ENCODE measurements around the gene TENM4. TPM values are rescaled to one million over a fixed set of nuclear protein-coding genes. Genes with fewer than 3 reads are reported as not detected.

TENM4 gene
- polyA plus RNA-seq, 3 donors from 2014 or later: not detected

- H3K27me3 Mint-ChIP-seq (ENCODE audit: low read depth in 3 of 3): no peaks in the 10 kb centered on the region
- no peaks in the 10 kb centered on the region for H3K4me1 Mint-ChIP-seq
- no peak overlapping the region for H3K27ac Mint-ChIP-seq
- H3K36me3 Mint-ChIP-seq: no peaks in the 10 kb centered on the region
- no peak overlapping the region for H3K4me3 Mint-ChIP-seq
- DNase-seq: no peak
- H3K9me3 Mint-ChIP-seq: peaks cover 0 to 4% (median 2%) of the 10 kb centered on the region in 6 donors
Measured at GRCh38 chr11:79147011-79147410, 293.8 kb downstream of the TENM4 start.

GRCh38 chr11:79139900-79140299 lies 300.9 kb downstream of the TENM4 start:
- no peak for DNase-seq
- Mint-ChIP-seq H3K27me3 (ENCODE audit: low read depth in 3 of 3) (peaks cover 0 to 3% (median under 1%) of the 10 kb centered on the region in 3 donors), H3K4me3 (no peak overlapping the region), H3K36me3 (no peaks in the 10 kb centered on the region), H3K4me1 (no peaks in the 10 kb centered on the region), H3K27ac (no peak overlapping the region), H3K9me3 (peaks cover 0 to 9% (median 2%) of the 10 kb centered on the region in 6 donors)

DNA sequence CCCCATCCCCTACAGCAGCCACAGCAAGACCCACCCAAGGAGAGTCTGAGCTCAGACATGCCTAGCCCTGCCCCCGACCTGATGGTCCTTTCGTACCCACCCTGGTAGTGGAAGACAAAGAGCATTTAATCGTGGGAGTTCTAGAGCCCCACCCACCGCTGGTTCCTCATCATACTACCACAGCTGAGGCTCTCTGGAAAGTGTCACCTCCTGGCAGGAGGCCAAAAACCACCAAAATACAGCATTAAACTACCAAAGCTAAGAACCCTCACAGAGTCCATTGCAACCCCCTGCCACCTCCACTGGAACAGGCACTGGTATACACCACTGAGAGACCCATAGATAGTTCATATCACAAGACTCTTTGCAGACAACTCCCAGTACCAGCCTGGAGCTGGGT lies 311.1 kb downstream of the TENM4 start:
- Mint-ChIP-seq H3K27ac (no peak overlapping the region), H3K27me3 (ENCODE audit: low read depth in 3 of 3) (peaks cover 0 to 9% (median 2%) of the 10 kb centered on the region in 3 donors), H3K4me3 (no peak overlapping the region), H3K36me3 (peaks cover 0 to 4% (median 4%) of the 10 kb centered on the region in 3 donors), H3K4me1 (no peaks in the 10 kb centered on the region), H3K9me3 (peaks cover 2 to 38% (median 11%) of the 10 kb centered on the region in 6 donors)
- no peak for DNase-seq

DNA sequence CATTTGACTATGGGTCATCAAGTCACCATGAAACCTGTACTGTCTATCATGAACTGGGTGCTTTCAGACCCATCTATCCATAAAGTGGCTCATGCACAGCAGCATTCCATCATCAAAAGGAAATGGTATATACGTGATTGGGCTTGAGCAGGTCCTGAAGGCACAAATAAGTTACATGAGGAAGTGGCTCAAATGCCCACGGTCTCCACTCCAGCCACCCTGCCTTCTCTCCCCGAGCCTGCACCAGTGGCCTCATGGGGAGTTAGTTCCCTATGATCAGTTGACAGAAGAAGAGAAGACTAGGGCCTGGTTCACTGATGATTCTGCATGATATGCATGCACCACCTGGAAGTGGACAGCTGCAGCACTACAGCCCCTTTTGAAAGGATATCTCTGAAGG lies 312.5 kb downstream of the TENM4 start:
- H3K36me3 Mint-ChIP-seq: peaks cover 0 to 4% (median 4%) of the 10 kb centered on the region in 3 donors
- peaks cover 0 to 8% (median 2%) of the 10 kb centered on the region in 3 donors for H3K27me3 Mint-ChIP-seq (ENCODE audit: low read depth in 3 of 3)
- H3K4me3 Mint-ChIP-seq: no peak overlapping the region
- H3K9me3 Mint-ChIP-seq: peaks cover 2 to 38% (median 11%) of the 10 kb centered on the region in 6 donors
- H3K27ac Mint-ChIP-seq: no peak overlapping the region
- no peak for DNase-seq
- no peaks in the 10 kb centered on the region for H3K4me1 Mint-ChIP-seq

- H3K9me3 Mint-ChIP-seq: peaks cover 0 to 20% (median 7%) of the 10 kb centered on the region in 6 donors
- no peak overlapping the region for H3K27ac Mint-ChIP-seq
- H3K4me3 Mint-ChIP-seq: no peak overlapping the region
- DNase-seq: no peak
- H3K27me3 Mint-ChIP-seq (ENCODE audit: low read depth in 3 of 3): no peaks in the 10 kb centered on the region
- H3K4me1 Mint-ChIP-seq: no peaks in the 10 kb centered on the region
- no peaks in the 10 kb centered on the region for H3K36me3 Mint-ChIP-seq
Measured at GRCh38 chr11:79122759-79123158, 318.1 kb downstream of the TENM4 start.

- peaks cover 0 to 9% (median 4%) of the 10 kb centered on the region in 6 donors for H3K9me3 Mint-ChIP-seq
- no peaks in the 10 kb centered on the region for H3K27me3 Mint-ChIP-seq (ENCODE audit: low read depth in 3 of 3)
- no peak overlapping the region for H3K4me3 Mint-ChIP-seq
- no peaks in the 10 kb centered on the region for H3K36me3 Mint-ChIP-seq
- H3K4me1 Mint-ChIP-seq: no peaks in the 10 kb centered on the region
- DNase-seq: no peak
- no peak overlapping the region for H3K27ac Mint-ChIP-seq
Measured at GRCh38 chr11:79121351-79121750, 319.5 kb downstream of the TENM4 start.

- H3K4me3 Mint-ChIP-seq: no peak overlapping the region
- no peak overlapping the region for H3K27ac Mint-ChIP-seq
- H3K9me3 Mint-ChIP-seq: peaks cover 0 to 4% (median 0%) of the 10 kb centered on the region in 6 donors
- peaks cover 0 to 4% (median 0%) of the 10 kb centered on the region in 3 donors for H3K27me3 Mint-ChIP-seq (ENCODE audit: low read depth in 3 of 3)
- no peaks in the 10 kb centered on the region for H3K36me3 Mint-ChIP-seq
- H3K4me1 Mint-ChIP-seq: no peaks in the 10 kb centered on the region
- no peak for DNase-seq
Measured at GRCh38 chr11:79119491-79120284, 321.1 kb downstream of the TENM4 start.

DNA sequence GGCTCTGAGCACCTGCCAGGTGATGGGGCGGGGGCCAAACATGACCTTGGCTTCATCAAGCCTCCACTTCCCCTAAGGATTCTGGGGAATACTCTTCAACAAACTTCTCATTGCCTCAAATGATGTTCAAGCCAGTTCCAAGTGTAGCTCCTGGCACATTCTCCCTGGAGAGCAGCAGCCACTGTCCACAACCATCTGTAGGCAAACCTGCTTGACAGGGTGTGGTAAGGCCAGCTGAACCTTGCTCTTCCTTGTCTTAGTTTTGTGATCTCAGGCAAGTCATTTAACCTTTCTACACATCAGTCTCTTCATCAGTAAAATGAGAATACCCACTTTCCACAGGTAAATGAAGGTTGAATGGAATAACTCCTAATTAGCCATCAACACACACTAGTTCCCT lies 323.3 kb downstream of the TENM4 start:
- peaks cover 0 to 4% (median 1%) of the 10 kb centered on the region in 3 donors for H3K27me3 Mint-ChIP-seq (ENCODE audit: low read depth in 3 of 3)
- H3K4me3 Mint-ChIP-seq: no peak overlapping the region
- peaks cover 0 to 4% (median 0%) of the 10 kb centered on the region in 6 donors for H3K9me3 Mint-ChIP-seq
- no peaks in the 10 kb centered on the region for H3K4me1 Mint-ChIP-seq
- H3K36me3 Mint-ChIP-seq: no peaks in the 10 kb centered on the region
- DNase-seq: no peak
- no peak overlapping the region for H3K27ac Mint-ChIP-seq

DNA sequence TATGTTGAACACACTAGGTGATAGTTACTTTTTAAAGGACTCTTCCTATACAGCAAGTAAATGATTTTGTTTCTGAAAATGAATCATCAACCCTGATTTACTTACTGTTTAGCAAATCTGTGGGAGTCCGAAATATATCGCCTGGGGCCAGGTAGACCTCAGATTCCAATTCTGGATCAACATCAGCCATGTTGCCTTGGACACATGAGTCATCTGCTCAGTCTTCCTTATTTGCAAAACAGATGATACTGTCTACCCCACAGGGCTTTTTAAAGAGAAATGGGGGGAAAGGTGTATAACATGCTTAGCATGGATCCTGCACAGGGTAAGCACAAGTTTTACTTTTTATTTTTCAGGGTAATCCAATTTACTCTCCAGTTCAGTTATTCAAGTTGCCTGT lies 324.2 kb downstream of the TENM4 start:
- Mint-ChIP-seq H3K4me3 (no peak overlapping the region), H3K27me3 (ENCODE audit: low read depth in 3 of 3) (peaks cover 1 to 4% (median 4%) of the 10 kb centered on the region in 3 donors), H3K9me3 (peaks cover 0 to 4% (median 0%) of the 10 kb centered on the region in 6 donors), H3K27ac (no peak overlapping the region), H3K36me3 (no peaks in the 10 kb centered on the region), H3K4me1 (no peaks in the 10 kb centered on the region)
- DNase-seq: no peak

- Mint-ChIP-seq H3K4me1 (no peaks in the 10 kb centered on the region), H3K27ac (no peak overlapping the region), H3K27me3 (ENCODE audit: low read depth in 3 of 3) (peaks cover 1 to 6% (median 4%) of the 10 kb centered on the region in 3 donors), H3K4me3 (no peak overlapping the region), H3K9me3 (peaks cover 0 to 4% (median under 1%) of the 10 kb centered on the region in 6 donors), H3K36me3 (no peaks in the 10 kb centered on the region)
- DNase-seq: no peak
Measured at GRCh38 chr11:79113054-79113690, 327.7 kb downstream of the TENM4 start.

GRCh38 chr11:79110796-79111195 lies 330.0 kb downstream of the TENM4 start:
- Mint-ChIP-seq H3K27ac (no peak overlapping the region), H3K4me3 (no peak overlapping the region), H3K9me3 (peaks cover 0 to 2% (median 0%) of the 10 kb centered on the region in 6 donors), H3K36me3 (no peaks in the 10 kb centered on the region), H3K27me3 (ENCODE audit: low read depth in 3 of 3) (peaks cover 1 to 6% (median 4%) of the 10 kb centered on the region in 3 donors), H3K4me1 (no peaks in the 10 kb centered on the region)
- DNase-seq: no peak

DNA sequence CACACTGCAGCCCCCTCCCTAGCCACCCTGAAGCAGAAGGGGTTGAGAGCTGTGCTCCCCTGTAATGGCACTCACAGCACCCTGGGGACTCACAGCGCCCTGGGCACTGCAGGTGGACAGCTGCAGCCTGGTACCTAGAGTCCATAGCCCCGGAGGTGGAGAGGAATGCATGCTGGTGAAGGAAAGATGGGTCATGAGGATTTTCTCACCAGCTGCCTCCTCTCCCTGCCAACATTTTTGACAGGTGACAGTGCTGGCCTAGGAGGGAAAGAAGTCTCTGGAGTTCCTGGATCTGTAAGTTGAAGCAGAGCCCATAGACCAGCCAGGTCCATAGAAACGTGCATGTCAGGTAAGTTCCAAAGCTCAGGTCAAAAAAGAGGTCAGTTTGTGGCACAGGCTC lies 330.5 kb downstream of the TENM4 start:
- Mint-ChIP-seq H3K27ac (no peak overlapping the region), H3K27me3 (ENCODE audit: low read depth in 3 of 3) (peaks cover 1 to 6% (median 4%) of the 10 kb centered on the region in 3 donors), H3K4me3 (no peak overlapping the region)

GRCh38 chr11:79108851-79109250 lies 332.0 kb downstream of the TENM4 start:
- H3K4me3 Mint-ChIP-seq: no peak overlapping the region
- H3K36me3 Mint-ChIP-seq: no peaks in the 10 kb centered on the region
- H3K27me3 Mint-ChIP-seq (ENCODE audit: low read depth in 3 of 3): peaks cover 1 to 4% (median 2%) of the 10 kb centered on the region in 3 donors
- no peak for DNase-seq
- H3K27ac Mint-ChIP-seq: no peak overlapping the region
- H3K9me3 Mint-ChIP-seq: peaks cover 0 to 2% (median 0%) of the 10 kb centered on the region in 6 donors
- H3K4me1 Mint-ChIP-seq: no peaks in the 10 kb centered on the region

More for the DNA sequence above, 330.5 kb downstream of the TENM4 start:
- Mint-ChIP-seq H3K4me1 (no peaks in the 10 kb centered on the region), H3K9me3 (peaks cover 0 to 2% (median 0%) of the 10 kb centered on the region in 6 donors), H3K36me3 (no peaks in the 10 kb centered on the region)
- DNase-seq: no peak

DNA sequence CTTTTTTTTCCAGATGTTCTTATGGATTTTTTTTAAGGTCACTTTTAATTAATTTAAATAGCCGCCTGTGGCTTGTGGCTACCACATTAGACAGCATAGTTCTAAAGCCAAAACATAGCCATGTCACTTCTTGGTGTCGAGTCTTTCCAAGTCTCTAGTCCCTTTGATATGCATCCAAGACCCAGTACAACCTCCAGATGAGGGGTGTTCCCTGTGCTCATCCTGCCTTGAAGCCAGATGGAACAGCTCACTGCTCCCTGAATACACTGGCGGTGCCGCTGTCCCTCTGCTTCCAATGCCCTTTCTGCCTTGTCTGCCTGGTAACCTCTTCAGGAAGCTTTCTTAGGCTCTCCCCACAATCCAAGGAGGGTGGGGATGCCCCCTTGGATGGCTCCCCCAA lies 338.0 kb downstream of the TENM4 start:
- no peak overlapping the region for H3K4me3 Mint-ChIP-seq
- DNase-seq: no peak
- no peak overlapping the region for H3K27ac Mint-ChIP-seq
- no peaks in the 10 kb centered on the region for H3K36me3 Mint-ChIP-seq
- H3K27me3 Mint-ChIP-seq (ENCODE audit: low read depth in 3 of 3): peaks cover 0 to 4% (median 0%) of the 10 kb centered on the region in 3 donors
- H3K9me3 Mint-ChIP-seq: no peaks in the 10 kb centered on the region
- no peaks in the 10 kb centered on the region for H3K4me1 Mint-ChIP-seq

All from immature natural killer cell (primary cell).